ENCODE data around the gene RGS10. TPM values are rescaled to one million over a fixed set of nuclear protein-coding genes. Genes with fewer than 3 reads are reported as not detected.
A peak's percentile ranks its signal among the peaks of the same experiment; 100 is the strongest.
"Not testable (repeated sequence)": the region's sequence is repeated elsewhere in the genome, so short reads cannot be mapped to it uniquely, and the experiment has no call there.

The RGS10 gene
- total RNA-seq, result 100 to 1,000 TPM; 103 to 113 TPM

GRCh38 chr10:119542357-119542987 is at the start of gene RGS10:
Gene RGS10, minus strand, starts transcription at chr10:119542719. Its CDS starts 81 bp downstream, at chr10:119542638.
- Mint-ChIP-seq H3K4me3 (peak within 1 kb of the TSS; percentile 89), H3K27ac (peak within 1 kb of the TSS; percentile 85), H3K4me1 (peaks cover 53% of the 10 kb centered on the region), H3K36me3 (peaks cover 4% of the 10 kb centered on the region), H3K27me3 (peaks cover 12% of the 10 kb centered on the region), H3K9me3 (ENCODE audit: low read depth) (no peaks in the 10 kb centered on the region)
- CTCF ChIA-PET, result interaction anchor here (1.0 to 9.1 kb wide), 33 partner anchors 9 to 438 kb away, joined by 3 to 79 read pairs (median 5); partner anchors contain the start of genes GRK5 and TIAL1
- ATAC-seq (peak; percentile 85), DNase-seq (peak; percentile 90)

- no peak for DNase-seq
- no peak overlapping the region for H3K4me3 Mint-ChIP-seq
Measured at GRCh38 chr10:119588071-119588470, 45.6 kb upstream of the RGS10 start.

GRCh38 chr10:119578355-119578754 is 35.8 kb upstream of the RGS10 start:
- peaks cover 58% of the 10 kb centered on the region for H3K36me3 Mint-ChIP-seq
- CTCF ChIA-PET, result no interaction called here
- no peak overlapping the region for H3K4me3 Mint-ChIP-seq
- ATAC-seq, result no peak
- H3K27ac Mint-ChIP-seq, result no peak overlapping the region
- H3K4me1 Mint-ChIP-seq, result peaks cover 34% of the 10 kb centered on the region
- DNase-seq, result no peak
- no peaks in the 10 kb centered on the region for H3K27me3 Mint-ChIP-seq
- H3K9me3 Mint-ChIP-seq (ENCODE audit: low read depth), result no peaks in the 10 kb centered on the region

More at GRCh38 chr10:119588071-119588470, 45.6 kb upstream of the RGS10 start:
- Mint-ChIP-seq H3K27ac (no peak overlapping the region), H3K4me1 (peaks cover 26% of the 10 kb centered on the region), H3K27me3 (no peaks in the 10 kb centered on the region), H3K36me3 (peaks cover 26% of the 10 kb centered on the region), H3K9me3 (ENCODE audit: low read depth) (no peaks in the 10 kb centered on the region)
- CTCF ChIA-PET, result no interaction called here
- no peak for ATAC-seq

- Mint-ChIP-seq H3K4me3 (no peak overlapping the region), H3K9me3 (ENCODE audit: low read depth) (no peaks in the 10 kb centered on the region), H3K36me3 (peaks cover 49% of the 10 kb centered on the region), H3K27me3 (no peaks in the 10 kb centered on the region), H3K27ac (peak overlapping the region; percentile 65), H3K4me1 (peaks cover 26% of the 10 kb centered on the region)
- CTCF ChIA-PET, result no interaction called here
- ATAC-seq (peak; percentile 57), DNase-seq (no peak)
Measured at GRCh38 chr10:119575991-119576390, 33.5 kb upstream of the RGS10 start.

- H3K27ac Mint-ChIP-seq, result peak overlapping the region; percentile 65
- ATAC-seq (peak; percentile 82), DNase-seq (peak; percentile 56)
- no peaks in the 10 kb centered on the region for H3K27me3 Mint-ChIP-seq
- no peaks in the 10 kb centered on the region for H3K9me3 Mint-ChIP-seq (ENCODE audit: low read depth)
- H3K4me1 Mint-ChIP-seq, result peaks cover 26% of the 10 kb centered on the region
- CTCF ChIA-PET, result no interaction called here
- H3K4me3 Mint-ChIP-seq, result no peak overlapping the region
- H3K36me3 Mint-ChIP-seq, result peaks cover 49% of the 10 kb centered on the region
Measured at GRCh38 chr10:119575506-119575905, 33.0 kb upstream of the RGS10 start.

GRCh38 chr10:119567978-119568377 is 25.5 kb upstream of the RGS10 start:
- H3K27me3 Mint-ChIP-seq, result no peaks in the 10 kb centered on the region
- CTCF ChIA-PET, result no interaction called here
- no peak for ATAC-seq
- H3K4me3 Mint-ChIP-seq, result no peak overlapping the region
- peaks cover 1% of the 10 kb centered on the region for H3K4me1 Mint-ChIP-seq
- H3K36me3 Mint-ChIP-seq, result peaks cover 5% of the 10 kb centered on the region
- no peak for DNase-seq
- no peak overlapping the region for H3K27ac Mint-ChIP-seq
- H3K9me3 Mint-ChIP-seq (ENCODE audit: low read depth), result no peaks in the 10 kb centered on the region

- DNase-seq (no peak), ATAC-seq (no peak)
- Mint-ChIP-seq H3K27ac (no peak overlapping the region), H3K36me3 (no peaks in the 10 kb centered on the region), H3K4me1 (no peaks in the 10 kb centered on the region), H3K9me3 (ENCODE audit: low read depth) (no peaks in the 10 kb centered on the region), H3K4me3 (no peak overlapping the region), H3K27me3 (no peaks in the 10 kb centered on the region)
- CTCF ChIA-PET, result no interaction called here
Measured at GRCh38 chr10:119562097-119562496, 19.6 kb upstream of the RGS10 start.

GRCh38 chr10:119559511-119559910 is 17.0 kb upstream of the RGS10 start:
- H3K4me1 Mint-ChIP-seq; ATAC-seq; H3K4me3 Mint-ChIP-seq; DNase-seq; H3K9me3 Mint-ChIP-seq (ENCODE audit: low read depth); H3K36me3 Mint-ChIP-seq; CTCF ChIA-PET; H3K27me3 Mint-ChIP-seq; H3K27ac Mint-ChIP-seq: not testable (repeated sequence)

- peaks cover 11% of the 10 kb centered on the region for H3K27me3 Mint-ChIP-seq
- H3K4me1 Mint-ChIP-seq; CTCF ChIA-PET; DNase-seq; H3K9me3 Mint-ChIP-seq (ENCODE audit: low read depth); H3K36me3 Mint-ChIP-seq; H3K4me3 Mint-ChIP-seq; H3K27ac Mint-ChIP-seq; ATAC-seq: not testable (repeated sequence)
Measured at GRCh38 chr10:119556081-119556480, 13.6 kb upstream of the RGS10 start.

- ATAC-seq (no peak), DNase-seq (no peak)
- Mint-ChIP-seq H3K4me3 (no peak overlapping the region), H3K9me3 (ENCODE audit: low read depth) (no peaks in the 10 kb centered on the region), H3K27ac (no peak overlapping the region), H3K4me1 (no peaks in the 10 kb centered on the region), H3K27me3 (peaks cover 15% of the 10 kb centered on the region), H3K36me3 (no peaks in the 10 kb centered on the region)
- CTCF ChIA-PET, result interaction anchor here (1.0 kb wide), 1 partner anchor 12 kb away, joined by 3 read pairs; no protein-coding TSS in a partner anchor
Measured at GRCh38 chr10:119555178-119555784, 12.8 kb upstream of the RGS10 start.

GRCh38 chr10:119550827-119551226 is 8.3 kb upstream of the RGS10 start:
- ATAC-seq (no peak), DNase-seq (no peak)
- Mint-ChIP-seq H3K4me3 (no peak overlapping the region), H3K9me3 (ENCODE audit: low read depth) (no peaks in the 10 kb centered on the region), H3K36me3 (no peaks in the 10 kb centered on the region), H3K4me1 (peaks cover 1% of the 10 kb centered on the region), H3K27ac (no peak overlapping the region), H3K27me3 (peaks cover 43% of the 10 kb centered on the region)
- CTCF ChIA-PET, result interaction anchor here (1.0 to 1.2 kb wide), 2 partner anchors 33 to 51 kb away, joined by 3 read pairs; no protein-coding TSS in a partner anchor

GRCh38 chr10:119549247-119549999 is 6.9 kb upstream of the RGS10 start:
- no peak overlapping the region for H3K27ac Mint-ChIP-seq
- H3K9me3 Mint-ChIP-seq (ENCODE audit: low read depth), result no peaks in the 10 kb centered on the region
- peaks cover 6% of the 10 kb centered on the region for H3K4me1 Mint-ChIP-seq
- no peak for DNase-seq
- H3K4me3 Mint-ChIP-seq, result no peak overlapping the region
- no peaks in the 10 kb centered on the region for H3K36me3 Mint-ChIP-seq
- CTCF ChIA-PET, result interaction anchor here (0.6 to 1.6 kb wide), 4 partner anchors 11 to 437 kb away, joined by 3 to 5 read pairs (median 4); no protein-coding TSS in a partner anchor
- H3K27me3 Mint-ChIP-seq, result peaks cover 44% of the 10 kb centered on the region
- no peak for ATAC-seq

GRCh38 chr10:119546009-119546408 is 3.5 kb upstream of the RGS10 start:
- DNase-seq, result no peak
- CTCF ChIA-PET, result interaction anchor here (1.4 kb wide), 1 partner anchor 101 kb away, joined by 3 read pairs; no protein-coding TSS in a partner anchor
- Mint-ChIP-seq H3K27me3 (peaks cover 32% of the 10 kb centered on the region), H3K27ac (no peak overlapping the region), H3K4me3 (no peak overlapping the region), H3K9me3 (ENCODE audit: low read depth) (no peaks in the 10 kb centered on the region), H3K36me3 (peaks cover 2% of the 10 kb centered on the region), H3K4me1 (peaks cover 19% of the 10 kb centered on the region)
- ATAC-seq, result no peak

All from activated CD8-positive, alpha-beta memory T cell treated with anti-CD3 and anti-CD28 coated beads, Interleukin-2, amount 10 ng/mL, durations not matched to agents 7 days and 5 days (primary cell).